Subcutaneous abdominal adipose tissue (tissue), 5 donors: ENCODE measurements around the gene HORMAD2.
A peak's percentile ranks its signal among the peaks of the same experiment; 100 is the strongest.
"Not testable (repeated sequence)": the region's sequence is repeated elsewhere in the genome, so short reads cannot be mapped to it uniquely, and the experiment has no call there.

Experiments used
- H3K27ac ChIP-seq: one replicate; pipeline ENCODE4 v1.7.0; 2013; ENCODE audit warnings: low read depth, mild to moderate bottlenecking, inconsistent platforms, low read length, moderate library complexity
- H3K27me3 ChIP-seq, 5 donors: one replicate each; pipeline ENCODE4 v1.7.0; 2013; ENCODE audit warnings: low read length in 5 of 5, inconsistent platforms in 1 of 5; ENCODE audit not compliant: control insufficient read depth in 5 of 5, insufficient read depth in 4 of 5
- H3K36me3 ChIP-seq, 5 donors: one replicate each; pipeline ENCODE4 v1.7.0; 2013; ENCODE audit warnings: low read length in 5 of 5; ENCODE audit not compliant: control insufficient read depth in 5 of 5, insufficient read depth in 5 of 5
- H3K4me1 ChIP-seq, 5 donors: one replicate each; pipeline ENCODE4 v1.7.0; 2013; ENCODE audit warnings: low read length in 5 of 5, mild to moderate bottlenecking in 3 of 5, moderate library complexity in 1 of 5; ENCODE audit not compliant: control insufficient read depth in 5 of 5, insufficient read depth in 5 of 5
- H3K4me3 ChIP-seq, 5 donors: one replicate each; pipeline ENCODE4 v1.7.0; 2013; ENCODE audit warnings: low read length in 5 of 5, low read depth in 1 of 5
- H3K9ac ChIP-seq, 5 donors: one replicate each; pipeline ENCODE4 v1.7.0; 2013; ENCODE audit warnings: low read length in 5 of 5, mild to moderate bottlenecking in 4 of 5, moderate library complexity in 3 of 5
- H3K9me3 ChIP-seq, 5 donors: one replicate each; pipeline ENCODE4 v1.7.0; 2013; ENCODE audit warnings: low read length in 5 of 5; ENCODE audit not compliant: control insufficient read depth in 5 of 5
- donor health status: healthy.
- donor health status: healthy.
- donor health status: healthy.
- donor health status: healthy.
- donor health status: healthy.

The HORMAD2 gene

DNA sequence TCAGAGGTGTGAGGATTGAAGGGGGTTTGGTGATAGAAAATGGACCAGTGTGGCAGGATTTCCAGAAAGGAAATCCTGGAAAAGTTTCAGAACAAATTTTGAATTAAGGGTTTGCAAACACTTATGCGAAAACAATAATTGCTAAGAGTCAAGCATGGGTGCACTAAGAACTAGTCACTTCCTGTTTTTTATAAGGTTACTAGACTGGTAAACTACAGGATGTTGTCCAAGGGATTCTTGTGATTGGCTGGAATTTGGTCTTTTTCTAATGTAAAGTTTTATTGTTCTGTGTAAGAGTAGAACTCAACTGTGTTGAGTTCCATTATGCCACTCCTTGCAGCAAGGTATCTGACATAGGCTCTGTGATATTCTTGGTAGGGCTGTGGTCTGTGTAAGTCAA is 112.2 kb downstream of the HORMAD2 start:
- H3K4me3 ChIP-seq, result no peak overlapping the region
- H3K4me1 ChIP-seq, result peaks cover 5 to 19% (median 14%) of the 10 kb centered on the region in 5 donors
- peaks cover 0 to 19% (median 9%) of the 10 kb centered on the region in 5 donors for H3K27me3 ChIP-seq
- H3K27ac ChIP-seq, result no peak overlapping the region
- H3K36me3 ChIP-seq, result no peaks in the 10 kb centered on the region
- no peak overlapping the region for H3K9ac ChIP-seq
- H3K9me3 ChIP-seq, result no peaks in the 10 kb centered on the region

DNA sequence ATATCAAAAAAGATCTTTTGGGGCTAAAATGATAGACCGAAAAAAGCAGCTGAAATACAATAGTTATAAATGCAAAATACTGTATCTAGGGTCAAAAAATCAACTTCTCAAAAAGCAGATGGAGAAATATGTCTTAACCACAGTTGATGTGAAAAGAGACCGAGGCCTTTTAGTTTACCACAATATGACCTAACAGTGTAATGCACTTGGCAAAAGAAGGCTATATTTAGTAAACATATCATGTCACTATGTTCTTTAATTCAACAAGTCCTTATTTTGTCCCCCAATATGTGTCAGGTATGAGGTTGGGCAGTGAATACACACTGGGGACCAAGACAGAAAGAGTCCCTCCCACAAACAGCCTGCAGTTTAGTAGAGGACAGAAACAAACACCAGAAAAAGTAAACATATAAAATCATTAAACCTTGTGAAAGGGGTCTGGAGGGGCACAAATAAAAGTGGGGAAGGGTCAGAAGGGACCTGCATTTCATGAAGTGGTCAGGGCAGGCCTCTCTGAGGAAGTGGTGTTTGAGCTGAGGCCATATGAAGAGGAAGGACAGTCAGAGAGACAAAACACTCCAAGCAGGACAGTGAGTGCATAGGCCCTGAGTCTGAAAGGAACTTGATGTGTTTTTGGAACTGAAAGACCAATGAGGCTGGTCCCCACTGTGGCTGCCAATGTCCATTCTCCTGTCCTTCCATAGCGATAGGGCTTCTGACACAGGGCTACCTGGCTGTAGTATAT is 112.9 kb downstream of the HORMAD2 start:
- Histone ChIP-seq H3K4me3 (no peak overlapping the region), H3K27me3 (peaks cover 0 to 19% (median 7%) of the 10 kb centered on the region in 5 donors), H3K9me3 (no peaks in the 10 kb centered on the region), H3K27ac (no peak overlapping the region), H3K36me3 (no peaks in the 10 kb centered on the region), H3K4me1 (peaks cover 5 to 19% (median 14%) of the 10 kb centered on the region in 5 donors), H3K9ac (no peak overlapping the region)

DNA sequence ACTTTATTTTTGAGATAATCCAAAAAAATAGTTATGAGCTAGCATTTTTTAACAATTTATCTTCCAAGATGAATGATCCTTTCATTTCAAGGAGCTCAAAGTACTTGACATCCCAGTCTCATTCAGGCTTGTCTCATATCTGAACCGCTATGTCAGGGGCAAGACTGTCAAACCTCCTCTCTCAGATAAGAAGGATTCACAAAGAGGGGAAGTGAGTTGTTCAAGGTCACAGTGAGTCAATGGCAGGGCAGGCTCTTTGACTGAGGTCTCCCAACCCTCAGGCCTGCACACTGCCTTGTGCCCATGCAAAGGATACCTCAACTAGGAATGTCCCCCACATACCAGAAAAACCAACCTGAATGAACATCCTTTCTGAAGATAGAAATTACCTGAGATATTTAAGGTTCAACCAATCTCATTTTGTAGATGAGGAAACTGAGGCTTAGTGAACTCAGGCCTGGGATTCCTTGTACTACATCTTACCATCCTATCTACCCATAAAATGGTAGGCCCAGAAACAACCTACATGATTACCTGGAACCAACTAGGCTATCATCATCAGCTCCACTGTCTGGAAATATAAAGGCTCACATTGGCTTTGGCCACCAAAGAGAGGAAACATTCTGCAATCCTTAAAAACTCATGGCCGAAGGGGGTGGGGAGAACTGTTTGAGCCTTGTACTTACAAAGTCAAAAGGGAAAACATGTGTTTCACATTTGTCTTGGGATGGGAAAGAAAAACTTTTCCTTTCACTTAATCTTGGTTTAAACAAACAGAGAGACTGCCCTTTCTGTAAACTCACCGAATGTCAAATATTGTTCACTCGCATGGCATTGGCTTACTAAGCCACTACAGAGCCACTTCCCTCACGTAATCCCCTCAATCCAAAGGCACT is 115.2 kb downstream of the HORMAD2 start:
- H3K9me3 ChIP-seq, result no peaks in the 10 kb centered on the region
- H3K36me3 ChIP-seq, result no peaks in the 10 kb centered on the region
- peaks cover 5 to 19% (median 14%) of the 10 kb centered on the region in 5 donors for H3K4me1 ChIP-seq
- peak overlapping the region; percentile 27 for H3K27ac ChIP-seq
- H3K9ac ChIP-seq, result peak overlapping the region in 1 of 5 donors; percentile 26
- H3K4me3 ChIP-seq, result peak overlapping the region in 3 of 5 donors; percentile 2 to 16 (median 7)
- peaks cover 0 to 12% (median 2%) of the 10 kb centered on the region in 5 donors for H3K27me3 ChIP-seq

DNA sequence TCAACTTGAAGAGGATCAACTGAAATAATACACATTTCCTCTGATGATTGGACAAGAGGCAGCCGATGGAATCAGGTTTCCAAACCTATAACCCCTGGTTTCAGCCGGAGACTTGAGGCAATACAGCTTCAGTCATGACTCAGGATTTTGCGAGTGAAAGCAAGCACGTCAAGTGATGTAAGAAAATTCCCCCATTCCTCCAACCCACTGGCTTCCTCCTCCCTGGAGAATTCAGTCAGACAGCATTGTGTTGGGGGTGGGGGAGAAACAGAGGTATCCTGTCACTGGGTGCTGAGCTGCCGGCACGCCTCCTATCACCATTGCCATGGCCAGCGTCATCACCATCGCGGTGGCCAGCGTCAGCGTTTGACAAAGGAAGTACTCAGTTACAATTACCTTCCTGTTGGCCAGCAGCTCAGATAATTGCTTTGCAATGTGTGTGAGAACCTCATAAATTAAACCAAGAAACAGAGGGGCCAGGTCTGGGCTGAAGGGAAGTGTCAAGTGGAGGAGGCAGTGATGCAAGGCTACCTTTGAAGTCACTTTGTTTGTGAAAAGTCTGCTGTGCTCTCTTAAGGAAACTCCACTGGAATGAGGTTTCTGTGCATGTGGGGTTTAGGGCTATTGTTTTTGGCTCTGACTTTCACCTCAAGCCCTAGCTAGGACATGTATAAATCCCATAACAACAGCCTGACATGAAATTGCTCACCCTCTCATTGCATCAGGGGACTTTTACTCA is 116.0 kb downstream of the HORMAD2 start:
- H3K9ac ChIP-seq, result peak overlapping the region in 1 of 5 donors; percentile 26
- peak overlapping the region in 4 of 5 donors; percentile 2 to 19 (median 12) for H3K4me3 ChIP-seq
- H3K9me3 ChIP-seq, result no peaks in the 10 kb centered on the region
- peak overlapping the region; percentile 27 for H3K27ac ChIP-seq
- H3K36me3 ChIP-seq, result no peaks in the 10 kb centered on the region
- H3K27me3 ChIP-seq, result peaks cover 0 to 7% (median 2%) of the 10 kb centered on the region in 5 donors
- peaks cover 5 to 19% (median 14%) of the 10 kb centered on the region in 5 donors for H3K4me1 ChIP-seq

DNA sequence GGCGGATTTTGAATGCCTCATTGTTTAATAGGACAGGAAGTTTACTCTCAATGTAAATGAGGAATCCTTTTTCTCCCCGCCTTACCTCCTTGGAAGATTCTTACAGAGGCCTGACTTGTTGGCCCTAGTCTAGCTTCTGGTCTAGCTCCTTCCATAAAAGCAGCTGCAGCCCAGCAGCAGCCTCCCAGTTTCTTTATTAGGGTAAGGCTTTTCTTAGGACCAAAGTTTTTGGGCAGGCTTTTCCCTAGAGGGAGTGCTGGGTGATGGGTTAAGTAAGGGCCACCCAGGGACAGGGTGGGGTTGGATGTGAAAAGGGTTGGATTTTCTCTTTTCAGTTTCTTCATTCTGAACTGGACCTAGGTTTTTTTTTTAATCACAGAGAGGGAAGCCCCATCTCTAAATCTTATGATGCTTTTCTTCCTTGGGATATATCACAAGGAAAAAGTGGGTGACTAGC is 116.6 kb downstream of the HORMAD2 start:
- no peaks in the 10 kb centered on the region for H3K36me3 ChIP-seq
- H3K4me3 ChIP-seq, result no peak overlapping the region
- H3K9me3 ChIP-seq, result no peaks in the 10 kb centered on the region
- no peak overlapping the region for H3K9ac ChIP-seq
- peaks cover 0 to 7% (median 2%) of the 10 kb centered on the region in 5 donors for H3K27me3 ChIP-seq
- peaks cover 8 to 19% (median 17%) of the 10 kb centered on the region in 5 donors for H3K4me1 ChIP-seq
- H3K27ac ChIP-seq, result peak overlapping the region; percentile 27

DNA sequence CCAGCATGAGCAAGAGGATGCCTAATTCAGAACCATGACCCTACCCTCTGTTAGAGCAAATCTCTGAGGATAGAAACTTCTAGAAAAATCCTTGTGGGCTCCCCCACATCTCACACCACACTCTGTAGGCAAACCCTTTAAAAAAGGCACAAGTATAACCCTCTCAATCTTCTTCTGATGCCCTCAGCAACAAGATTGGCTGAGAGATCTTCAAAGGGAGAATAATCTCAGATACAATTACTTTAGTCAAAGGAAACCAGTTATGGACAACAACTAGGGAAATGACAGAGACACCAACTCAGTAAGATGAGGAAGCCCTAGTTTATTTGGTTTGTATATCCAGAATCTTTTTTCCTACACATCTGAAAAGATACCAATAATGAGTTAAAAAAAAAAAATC is 117.1 kb downstream of the HORMAD2 start:
- Histone ChIP-seq H3K9ac (no peak overlapping the region), H3K36me3 (no peaks in the 10 kb centered on the region), H3K4me1 (peaks cover 8 to 19% (median 17%) of the 10 kb centered on the region in 5 donors), H3K9me3 (no peaks in the 10 kb centered on the region), H3K4me3 (no peak overlapping the region), H3K27ac (peak overlapping the region; percentile 27), H3K27me3 (peaks cover 0 to 7% (median 2%) of the 10 kb centered on the region in 5 donors)

DNA sequence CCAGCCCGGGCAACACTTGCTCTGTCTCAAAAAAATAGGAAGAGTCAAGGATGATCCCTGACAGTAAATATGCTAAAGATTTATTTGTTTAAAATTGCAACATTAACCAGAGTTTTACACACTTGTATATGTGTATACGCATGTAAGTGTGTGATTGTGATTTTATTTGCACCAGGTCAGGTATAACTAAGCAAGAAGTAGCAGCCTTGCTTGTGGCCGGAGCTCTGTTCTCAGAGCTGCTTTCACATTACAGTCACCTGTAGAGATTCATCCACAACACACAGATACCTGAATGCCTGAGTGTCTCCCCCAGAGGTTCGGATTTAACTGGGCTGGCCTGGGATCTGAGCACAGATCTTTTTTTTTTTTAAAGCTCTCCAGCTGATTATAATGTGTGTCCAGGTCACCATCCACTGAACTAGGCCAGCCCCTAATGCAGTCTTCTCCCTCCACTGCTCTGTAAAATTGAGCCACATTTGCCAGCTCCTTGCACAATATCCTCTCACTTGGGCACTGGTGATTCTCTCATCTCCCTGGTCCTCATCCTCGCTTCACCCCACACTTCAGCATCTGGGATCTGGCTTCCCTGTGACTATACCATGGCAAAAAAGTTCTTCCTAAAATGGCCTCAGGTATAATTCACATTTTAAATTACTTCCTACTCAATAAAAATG is 118.0 kb downstream of the HORMAD2 start:
- Histone ChIP-seq H3K9ac (no peak overlapping the region), H3K9me3 (no peaks in the 10 kb centered on the region), H3K4me1 (peaks cover 11 to 22% (median 19%) of the 10 kb centered on the region in 5 donors), H3K27me3 (peaks cover 0 to 5% (median 3%) of the 10 kb centered on the region in 5 donors), H3K4me3 (no peak overlapping the region), H3K36me3 (no peaks in the 10 kb centered on the region), H3K27ac (no peak overlapping the region)

DNA sequence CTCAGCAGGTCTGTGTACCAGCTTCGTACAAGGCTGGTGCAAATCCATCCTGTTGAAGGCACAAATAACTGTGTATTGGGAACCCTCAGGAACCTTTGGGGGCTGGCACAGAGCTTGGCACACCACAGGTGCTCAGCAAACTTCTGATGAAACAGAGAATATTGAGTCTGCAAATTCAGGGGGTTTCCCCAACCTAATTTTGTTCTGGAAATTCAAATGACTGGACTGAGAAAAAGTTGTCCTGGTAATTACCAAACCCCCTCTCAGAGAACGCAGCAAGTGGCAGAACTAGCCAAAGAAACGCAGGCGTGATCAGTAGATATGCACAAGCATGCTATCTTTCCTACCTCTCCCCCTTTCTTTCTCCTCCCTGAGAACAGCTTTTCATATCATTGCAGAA is 118.7 kb downstream of the HORMAD2 start:
- Histone ChIP-seq H3K9me3 (no peaks in the 10 kb centered on the region), H3K27ac (no peak overlapping the region), H3K9ac (no peak overlapping the region), H3K4me1 (peaks cover 11 to 22% (median 19%) of the 10 kb centered on the region in 5 donors), H3K4me3 (no peak overlapping the region), H3K27me3 (peaks cover 0 to 10% (median 4%) of the 10 kb centered on the region in 5 donors), H3K36me3 (no peaks in the 10 kb centered on the region)

DNA sequence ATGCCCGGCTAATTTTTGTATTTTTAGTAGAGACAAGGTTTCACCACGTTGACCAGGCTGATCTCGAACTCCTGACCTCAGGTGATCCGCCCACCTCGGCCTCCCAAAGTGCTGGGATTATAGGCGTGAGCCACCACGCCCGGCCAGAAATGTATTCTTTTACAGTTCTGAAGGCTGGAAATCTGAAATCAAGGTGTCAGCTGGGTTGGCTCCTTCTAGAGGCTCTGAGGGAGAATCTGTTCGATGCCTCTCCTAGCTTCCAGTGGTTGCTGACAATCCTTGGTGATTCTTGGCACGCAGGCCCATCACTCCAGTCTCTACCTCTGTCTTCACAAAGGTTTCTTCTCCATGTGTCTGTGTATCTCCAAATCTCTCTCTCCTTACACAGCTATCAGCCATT is 120.6 kb downstream of the HORMAD2 start:
- not testable (repeated sequence) for H3K27ac ChIP-seq, H3K9me3 ChIP-seq, H3K36me3 ChIP-seq, H3K9ac ChIP-seq, H3K4me3 ChIP-seq
- H3K27me3 ChIP-seq, result peaks cover 0 to 11% (median 7%) of the 10 kb centered on the region in 5 donors
- peaks cover 22 to 34% (median 31%) of the 10 kb centered on the region in 5 donors for H3K4me1 ChIP-seq
